Measurements from ENCODE around the gene FFAR1.

Gene FFAR1

GRCh38 chr19:35315883-35316282 lies 31.8 kb upstream of the FFAR1 start:
- no peak for DNase-seq (ENCODE audit: low spot score)

- no peak for DNase-seq (ENCODE audit: low spot score)
Observed at GRCh38 chr19:35316560-35316959, 31.1 kb upstream of the FFAR1 start.

- no peak for DNase-seq (ENCODE audit: low spot score)
Observed at GRCh38 chr19:35317464-35318043, 30.1 kb upstream of the FFAR1 start.

- no peak for DNase-seq (ENCODE audit: low spot score)
Observed at GRCh38 chr19:35318679-35319448, 28.8 kb upstream of the FFAR1 start.

GRCh38 chr19:35320065-35320713 lies 27.5 kb upstream of the FFAR1 start:
- no peak for DNase-seq (ENCODE audit: low spot score)

- no peak for DNase-seq (ENCODE audit: low spot score)
Observed at GRCh38 chr19:35321291-35321690, 26.4 kb upstream of the FFAR1 start.

GRCh38 chr19:35322014-35322413 lies 25.7 kb upstream of the FFAR1 start:
- no peak for DNase-seq (ENCODE audit: low spot score)

GRCh38 chr19:35327642-35328041 lies 20.1 kb upstream of the FFAR1 start:
- DNase-seq (ENCODE audit: low spot score), result no peak

GRCh38 chr19:35328851-35329285 lies 18.8 kb upstream of the FFAR1 start, which contains the start of gene CD22:
CD22 (plus strand) TSS chr19:35329187; CDS start chr19:35332041, 2,854 bp downstream.
- no peak for DNase-seq (ENCODE audit: low spot score)

GRCh38 chr19:35329323-35329722 lies 18.4 kb upstream of the FFAR1 start:
- DNase-seq (ENCODE audit: low spot score), result no peak

GRCh38 chr19:35330475-35330874 lies 17.2 kb upstream of the FFAR1 start:
- DNase-seq (ENCODE audit: low spot score), result no peak

GRCh38 chr19:35331551-35332214 lies 16.0 kb upstream of the FFAR1 start:
- DNase-seq (ENCODE audit: low spot score), result no peak

- DNase-seq (ENCODE audit: low spot score), result no peak
Observed at GRCh38 chr19:35332817-35333216, 14.9 kb upstream of the FFAR1 start.

GRCh38 chr19:35334144-35334753 lies 13.5 kb upstream of the FFAR1 start:
- no peak for DNase-seq (ENCODE audit: low spot score)

- DNase-seq (ENCODE audit: low spot score), result no peak
Observed at GRCh38 chr19:35336166-35336955, 11.3 kb upstream of the FFAR1 start.

GRCh38 chr19:35337097-35337983 lies 10.4 kb upstream of the FFAR1 start:
- DNase-seq (ENCODE audit: low spot score), result no peak

GRCh38 chr19:35337984-35338296 lies 9.8 kb upstream of the FFAR1 start:
- DNase-seq (ENCODE audit: low spot score), result no peak

- DNase-seq (ENCODE audit: low spot score), result no peak
Observed at GRCh38 chr19:35340431-35340830, 7.3 kb upstream of the FFAR1 start.

GRCh38 chr19:35341006-35341405 lies 6.7 kb upstream of the FFAR1 start:
- no peak for DNase-seq (ENCODE audit: low spot score)

GRCh38 chr19:35341565-35342225 lies 6.0 kb upstream of the FFAR1 start:
- no peak for DNase-seq (ENCODE audit: low spot score)
